Measurements from ENCODE around the gene DCHS1. TPM values are rescaled to one million over a fixed set of nuclear protein-coding genes. Genes with fewer than 3 reads are reported as not detected.

DCHS1 gene
- total and polyA plus RNA-seq, 10 of the 15 experiments (the other 5 are each of a cell fraction or from before 2014, with no cell fraction given), result 0.02 to 0.64 (median 0.18) TPM; not detected in 1

- no peak for TF ChIP-seq ETV6 (conservative IDR thresholded peaks at IDR 0.05 in 1 of 2, IDR thresholded peaks at IDR 0.05 in 1 of 2; ENCODE audit: borderline replicate concordance in 1 of 2, low read depth in 1 of 2)
Observed at GRCh38 chr11:6677018-6677417, 21.4 kb upstream of the DCHS1 start (continued).

- DNase-seq (ENCODE audit: low read depth, low spot score), result no peak
- Histone ChIP-seq H3K9ac (ENCODE audit: control insufficient read depth, insufficient read depth, low read length) (no peak overlapping the region), H3K4me3 (no peak overlapping the region), H3K27me3 (replicated peaks in 1 of 2; ENCODE audit: control insufficient read depth in 2 of 2, insufficient read depth in 2 of 2, low read length in 1 of 2) (no peaks in the 10 kb centered on the region), H3K4me2 (ENCODE audit: control insufficient read depth, insufficient read depth) (no peak overlapping the region), H3K27ac (ENCODE audit: control insufficient read depth, insufficient read depth) (no peak overlapping the region), H4K20me1 (ENCODE audit: control insufficient read depth, insufficient read depth) (no peaks in the 10 kb centered on the region), H3K79me2 (ENCODE audit: control insufficient read depth, insufficient read depth, low read length) (no peaks in the 10 kb centered on the region), H3K4me1 (ENCODE audit: control insufficient read depth, insufficient read depth, low read length) (peaks cover 10% of the 10 kb centered on the region), H3K36me3 (ENCODE audit: control insufficient read depth in 2 of 2, insufficient read depth in 2 of 2, low read length in 1 of 2) (no peaks in the 10 kb centered on the region; a peak in 1 of 4 replicates), H3K9me3 (replicated peaks; ENCODE audit: control insufficient read depth, insufficient read depth, low read length) (no peaks in the 10 kb centered on the region), H2AFZ (ENCODE audit: control insufficient read depth, low read depth, low read length) (no peak overlapping the region)
- FAIRE-seq, result no peak
- ChIA-PET CTCF (interaction anchor here (0.6 to 1.2 kb wide), 3 partner anchors 9 to 423 kb away, joined by 3 to 6 read pairs (median 3); partner anchors contain the start of gene MRPL17), RAD21 (ENCODE audit: unreplicated experiment) (interaction anchor here (1.3 to 1.8 kb wide), 2 partner anchors 8 to 72 kb away, joined by 3 to 5 read pairs; partner anchors contain the start of gene MRPL17), SMC1A (ENCODE audit: uncharacterized antibody, unreplicated experiment) (interaction anchor here (1.3 to 4.4 kb wide), 2 partner anchors 8 to 144 kb away, joined by 3 to 15 read pairs; partner anchors contain the start of gene MRPL17), POLR2A (interaction anchor here (1.0 kb wide), 1 partner anchor 9 kb away, joined by 3 read pairs; no protein-coding TSS in a partner anchor)
- BruUV-seq (replicated peaks), result no TSS peak
- in situ Hi-C loops (cut with MboI), result loop anchor here (10.0 kb wide), 1 partner anchor 290 kb away; no protein-coding TSS in a partner anchor
- ATAC-seq, result no peak
- 86% methylated on average over 4 of the region's 4 CpGs for WGBS (ENCODE audit: insufficient coverage, insufficient replicate concordance, low lambda C conversion rate, missing lambda C conversion rate)
- intact Hi-C loops (cut with micrococcal nuclease; ENCODE audit: unreplicated experiment), result no loop called here
- no peak for TF ChIP-seq CBX5 (IDR thresholded peaks at IDR 0.05; ENCODE audit: low read depth)
- TF ChIP-seq BHLHE40 (IDR thresholded peaks at IDR 0.05; ENCODE audit: borderline replicate concordance in 1 of 2, low read depth in 2 of 2, low read length in 1 of 2), result no peak
- TF ChIP-seq BRCA1 (IDR thresholded peaks at IDR 0.05; ENCODE audit: low read depth, low read length), result no peak
- no peak for TF ChIP-seq NFXL1 (IDR thresholded peaks at IDR 0.05; ENCODE audit: borderline replicate concordance)
- TF ChIP-seq, protein P1, sequence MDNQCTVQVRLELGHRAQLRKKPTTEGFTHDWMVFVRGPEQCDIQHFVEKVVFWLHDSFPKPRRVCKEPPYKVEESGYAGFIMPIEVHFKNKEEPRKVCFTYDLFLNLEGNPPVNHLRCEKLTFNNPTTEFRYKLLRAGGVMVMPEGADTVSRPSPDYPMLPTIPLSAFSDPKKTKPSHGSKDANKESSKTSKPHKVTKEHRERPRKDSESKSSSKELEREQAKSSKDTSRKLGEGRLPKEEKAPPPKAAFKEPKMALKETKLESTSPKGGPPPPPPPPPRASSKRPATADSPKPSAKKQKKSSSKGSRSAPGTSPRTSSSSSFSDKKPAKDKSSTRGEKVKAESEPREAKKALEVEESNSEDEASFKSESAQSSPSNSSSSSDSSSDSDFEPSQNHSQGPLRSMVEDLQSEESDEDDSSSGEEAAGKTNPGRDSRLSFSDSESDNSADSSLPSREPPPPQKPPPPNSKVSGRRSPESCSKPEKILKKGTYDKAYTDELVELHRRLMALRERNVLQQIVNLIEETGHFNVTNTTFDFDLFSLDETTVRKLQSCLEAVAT (IDR thresholded peaks at IDR 0.05), result no peak
- no peak for TF ChIP-seq SREBF2 (IDR thresholded peaks at IDR 0.05; ENCODE audit: low read length)
- no peak for TF ChIP-seq CHD2 (IDR thresholded peaks at IDR 0.05; ENCODE audit: borderline replicate concordance, low read depth, low read length)
- TF ChIP-seq RELB (IDR thresholded peaks at IDR 0.05; ENCODE audit: low read depth), result no peak
- no peak for TF ChIP-seq POLR2A (IDR thresholded peaks at IDR 0.05; ENCODE audit: low read depth, low read length)
- TF ChIP-seq, protein P2, sequence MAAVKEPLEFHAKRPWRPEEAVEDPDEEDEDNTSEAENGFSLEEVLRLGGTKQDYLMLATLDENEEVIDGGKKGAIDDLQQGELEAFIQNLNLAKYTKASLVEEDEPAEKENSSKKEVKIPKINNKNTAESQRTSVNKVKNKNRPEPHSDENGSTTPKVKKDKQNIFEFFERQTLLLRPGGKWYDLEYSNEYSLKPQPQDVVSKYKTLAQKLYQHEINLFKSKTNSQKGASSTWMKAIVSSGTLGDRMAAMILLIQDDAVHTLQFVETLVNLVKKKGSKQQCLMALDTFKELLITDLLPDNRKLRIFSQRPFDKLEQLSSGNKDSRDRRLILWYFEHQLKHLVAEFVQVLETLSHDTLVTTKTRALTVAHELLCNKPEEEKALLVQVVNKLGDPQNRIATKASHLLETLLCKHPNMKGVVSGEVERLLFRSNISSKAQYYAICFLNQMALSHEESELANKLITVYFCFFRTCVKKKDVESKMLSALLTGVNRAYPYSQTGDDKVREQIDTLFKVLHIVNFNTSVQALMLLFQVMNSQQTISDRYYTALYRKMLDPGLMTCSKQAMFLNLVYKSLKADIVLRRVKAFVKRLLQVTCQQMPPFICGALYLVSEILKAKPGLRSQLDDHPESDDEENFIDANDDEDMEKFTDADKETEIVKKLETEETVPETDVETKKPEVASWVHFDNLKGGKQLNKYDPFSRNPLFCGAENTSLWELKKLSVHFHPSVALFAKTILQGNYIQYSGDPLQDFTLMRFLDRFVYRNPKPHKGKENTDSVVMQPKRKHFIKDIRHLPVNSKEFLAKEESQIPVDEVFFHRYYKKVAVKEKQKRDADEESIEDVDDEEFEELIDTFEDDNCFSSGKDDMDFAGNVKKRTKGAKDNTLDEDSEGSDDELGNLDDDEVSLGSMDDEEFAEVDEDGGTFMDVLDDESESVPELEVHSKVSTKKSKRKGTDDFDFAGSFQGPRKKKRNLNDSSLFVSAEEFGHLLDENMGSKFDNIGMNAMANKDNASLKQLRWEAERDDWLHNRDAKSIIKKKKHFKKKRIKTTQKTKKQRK (IDR thresholded peaks at IDR 0.05; ENCODE audit: low read depth, low read length), result no peak
- no peak for TF ChIP-seq REST (IDR thresholded peaks at IDR 0.05; ENCODE audit: low read depth, low read length)
Observed at GRCh38 chr11:6674862-6675261, 19.3 kb upstream of the DCHS1 start.

All from GM12878 (cell line).